AG09319 (cell line): ENCODE results near the gene MYO10.
A peak's percentile ranks its signal among the peaks of the same experiment; 100 is the strongest.
"Not testable (repeated sequence)": the region's sequence is repeated elsewhere in the genome, so short reads cannot be mapped to it uniquely, and the experiment has no call there.

Experiments used
- DNase-seq: peaks from one replicate; pipeline ENCODE4 v3.0.0-alpha.2; 2010; ENCODE audit warnings: low read depth; ENCODE audit errors: extremely low read depth
- CTCF ChIP-seq: IDR thresholded peaks from 2 replicates; pipeline ENCODE4 v1.5.1; 2011; ENCODE audit warnings: low read depth, mild to moderate bottlenecking, inconsistent platforms, low read length, moderate library complexity

Gene MYO10

GRCh38 chr5:16880547-16880946 lies 55.5 kb downstream of the MYO10 start:
- no peak for DNase-seq
- TF ChIP-seq CTCF, result no peak

GRCh38 chr5:16879650-16880049 lies 56.4 kb downstream of the MYO10 start:
- TF ChIP-seq CTCF, result no peak

GRCh38 chr5:16879191-16879590 lies 56.9 kb downstream of the MYO10 start:
- DNase-seq, result no peak
- TF ChIP-seq CTCF, result no peak

More at GRCh38 chr5:16879650-16880049, 56.4 kb downstream of the MYO10 start:
- DNase-seq, result no peak

- no peak for TF ChIP-seq CTCF
- no peak for DNase-seq
These were observed 58.7 kb downstream of the MYO10 start for GRCh38 chr5:16877267-16877935.

- not testable (repeated sequence) for DNase-seq
These were observed 61.7 kb downstream of the MYO10 start for GRCh38 chr5:16874424-16874823.

GRCh38 chr5:16871746-16872339 lies 64.2 kb downstream of the MYO10 start:
- DNase-seq, result no peak
- TF ChIP-seq CTCF, result no peak

- TF ChIP-seq CTCF, result peak; percentile 12
- no peak for DNase-seq
These were observed 65.2 kb downstream of the MYO10 start for GRCh38 chr5:16870878-16871277.
